SK-N-SH treated with all-trans-retinoic acid at 6 μM for 48 hours (cell line): Measurements from ENCODE around the gene PAX5.
A peak's percentile ranks its signal among the peaks of the same experiment; 100 is the strongest.

Source experiments
- ATAC-seq: fragments of 200-7000 bp; cut with Tn5 transposase; 3 replicates; pipeline ENCODE4 v1.9.1; 2020; ENCODE audit warnings: mild to moderate bottlenecking, moderate library complexity
- ARNTL ChIP-seq: fragments of 450-650 bp; formaldehyde crosslinking; IDR thresholded peaks from 2 replicates; pipeline ENCODE4 v1.5.0; 2020; ENCODE audit warnings: low read depth, mild to moderate bottlenecking, moderate library complexity, borderline replicate concordance
- CREB5 ChIP-seq: fragments of 250-450 bp; sonication (Bioruptor Pico); IDR thresholded peaks from 2 replicates; pipeline ENCODE4 v1.5.1; 2020; ENCODE audit warnings: low read depth, mild to moderate bottlenecking, moderate library complexity
- ESRRG ChIP-seq: fragments of 250-450 bp; sonication (Bioruptor Pico); IDR thresholded peaks from 2 replicates; pipeline ENCODE4 v1.6.1; 2021; ENCODE audit warnings: mild to moderate bottlenecking
- GLIS3 ChIP-seq: fragments of 250-450 bp; sonication (Bioruptor Pico); IDR thresholded peaks from 2 replicates; pipeline ENCODE4 v1.5.0; 2020; ENCODE audit warnings: mild to moderate bottlenecking, moderate library complexity
- ISL1 ChIP-seq: fragments of 250-450 bp; sonication (Bioruptor Pico); IDR thresholded peaks from 2 replicates; pipeline ENCODE4 v2.1.2; 2022; ENCODE audit warnings: mild to moderate bottlenecking, moderate library complexity
- OSR1 ChIP-seq: fragments of 250-450 bp; sonication (Bioruptor Pico); IDR thresholded peaks from 2 replicates; pipeline ENCODE4 v1.8.0; 2022; ENCODE audit warnings: moderate library complexity, mild to moderate bottlenecking, inconsistent platforms
- POU6F1 ChIP-seq: fragments of 250-450 bp; sonication (Bioruptor Pico); IDR thresholded peaks from 2 replicates; pipeline ENCODE4 v1.8.0; 2021; ENCODE audit warnings: low read depth, mild to moderate bottlenecking, moderate library complexity, borderline replicate concordance
- PPARA ChIP-seq: fragments of 250-450 bp; sonication (Bioruptor Pico); IDR thresholded peaks from 2 replicates; pipeline ENCODE4 v1.5.0; 2020; ENCODE audit warnings: mild to moderate bottlenecking, borderline replicate concordance
- RARB ChIP-seq: fragments of 250-450 bp; sonication (Bioruptor Pico); IDR thresholded peaks from 2 replicates; pipeline ENCODE4 v1.8.0; 2021; ENCODE audit warnings: mild to moderate bottlenecking, moderate library complexity
- SNAI2 ChIP-seq: fragments of 250-450 bp; sonication (Bioruptor Pico); IDR thresholded peaks from 2 replicates; pipeline ENCODE4 v1.5.0; 2020; ENCODE audit warnings: mild to moderate bottlenecking, moderate library complexity
- TCF4 ChIP-seq: fragments of 250-450 bp; sonication (Bioruptor Pico); IDR thresholded peaks from 2 replicates; pipeline ENCODE4 v1.8.0; 2021; ENCODE audit warnings: mild to moderate bottlenecking, moderate library complexity, borderline replicate concordance
- TOX ChIP-seq: fragments of 250-450 bp; sonication (Bioruptor Pico); IDR thresholded peaks from 2 replicates; pipeline ENCODE4 v1.8.0; 2021; ENCODE audit warnings: mild to moderate bottlenecking, moderate library complexity, borderline replicate concordance
- TSHZ2 ChIP-seq: fragments of 250-450 bp; sonication (Bioruptor Pico); IDR thresholded peaks from 2 replicates; pipeline ENCODE4 v1.5.0; 2020; ENCODE audit warnings: mild to moderate bottlenecking, moderate library complexity
- ZC3H10 ChIP-seq: fragments of 250-450 bp; sonication (Bioruptor Pico); IDR thresholded peaks from 2 replicates; pipeline ENCODE4 v1.5.1; 2021; ENCODE audit warnings: mild to moderate bottlenecking, moderate library complexity
- ZFP3 ChIP-seq: fragments of 250-450 bp; sonication (Bioruptor Pico); IDR thresholded peaks from 2 replicates; pipeline ENCODE4 v1.5.0; 2020; ENCODE audit warnings: mild to moderate bottlenecking, moderate library complexity
- ZFP30 ChIP-seq: fragments of 450-650 bp; formaldehyde crosslinking; IDR thresholded peaks from 2 replicates; pipeline ENCODE4 v1.5.0; 2022; ENCODE audit warnings: mild to moderate bottlenecking, moderate library complexity
- ZNF565 ChIP-seq: fragments of 450-650 bp; formaldehyde crosslinking; conservative IDR thresholded peaks from 2 replicates; pipeline ENCODE4 v1.5.0; 2020; ENCODE audit warnings: low read depth, mild to moderate bottlenecking, moderate library complexity
- ZNF70 ChIP-seq: fragments of 450-650 bp; formaldehyde crosslinking; IDR thresholded peaks from 2 replicates; pipeline ENCODE4 v1.5.0; 2020; ENCODE audit warnings: mild to moderate bottlenecking, moderate library complexity
- ZNF8 ChIP-seq: fragments of 450-650 bp; formaldehyde crosslinking; IDR thresholded peaks from 2 replicates; pipeline ENCODE4 v1.5.0; 2020; ENCODE audit warnings: mild to moderate bottlenecking, moderate library complexity

The PAX5 gene

GRCh38 chr9:37038302-37038942 is 4.4 kb upstream of the PAX5 start (continued):
- TF ChIP-seq POU6F1 (CRISPR knock-in tag) (no peak), TOX (CRISPR knock-in tag) (no peak), PPARA (CRISPR knock-in tag) (no peak), ZC3H10 (no peak), SNAI2 (CRISPR knock-in tag) (no peak), ZNF70 (CRISPR knock-in tag) (no peak), ZFP30 (CRISPR knock-in tag) (no peak), CREB5 (no peak)

GRCh38 chr9:37037503-37038301 is 3.6 kb upstream of the PAX5 start:
- no peak for TF ChIP-seq TCF4 (CRISPR knock-in tag)
- ATAC-seq = peak; percentile 39

GRCh38 chr9:37036776-37037502 is 2.9 kb upstream of the PAX5 start:
- TF ChIP-seq ZFP30 (CRISPR knock-in tag) (no peak), ZNF8 (CRISPR knock-in tag) (no peak), RARB (CRISPR knock-in tag) (no peak), ARNTL (CRISPR knock-in tag) (no peak), PPARA (CRISPR knock-in tag) (no peak), OSR1 (CRISPR knock-in tag) (no peak), CREB5 (no peak), ESRRG (CRISPR knock-in tag) (no peak), POU6F1 (CRISPR knock-in tag) (no peak), ZFP3 (CRISPR knock-in tag) (no peak), TOX (CRISPR knock-in tag) (no peak), ISL1 (no peak), ZNF565 (CRISPR knock-in tag) (no peak), TSHZ2 (CRISPR knock-in tag) (no peak), ZNF70 (CRISPR knock-in tag) (no peak), GLIS3 (no peak)
- peak; percentile 69 for ATAC-seq
